Sciatic nerve (tissue), 2 donors: Measurements from ENCODE around the gene GET4. TPM values are rescaled to one million over a fixed set of nuclear protein-coding genes. Genes with fewer than 3 reads are reported as not detected.
"Not testable (repeated sequence)": the region's sequence is repeated elsewhere in the genome, so short reads cannot be mapped to it uniquely, and the experiment has no call there.

ENCODE experiments used
- ATAC-seq: fragments of 200-7000 bp; cut with Tn5 transposase; one replicate; pipeline ENCODE4 v1.9.1; 2020; ENCODE audit warnings: mild to moderate bottlenecking, moderate library complexity
- DNase-seq: peaks from one replicate; pipeline ENCODE4 v3.0.0-alpha.2; 2020; ENCODE audit warnings: low spot score
- intact Hi-C: fragments of 100-400 bp; cut with DNase I; formaldehyde crosslinking; loops from one replicate; pipeline ENCODE4 v1.14.2; 2022
- total RNA-seq: library from RNA; stranded (reverse); fragmentation: NEBNext Ultra II Directional; extraction: Animal tissue kit (Norgen Biotek cat#: 25700); gene quantifications from one replicate; pipeline ENCODE4 v1.2.1, GENCODE V29; 2021
- donor health status: DM: no; HTN: no; CAD: no.
- donor health status: DM: no; HTN: no; CAD: no.

GET4 gene
- total RNA-seq, 1 donor from 2014 or later: 25.4 TPM

GRCh38 chr7:932651-932975 is 56.3 kb downstream of the GET4 start:
- intact Hi-C loops: no loop called here
- no peak for ATAC-seq
- DNase-seq: no peak

GRCh38 chr7:934469-935163 is 58.3 kb downstream of the GET4 start:
- intact Hi-C loops: no loop called here
- DNase-seq (no peak), ATAC-seq (no peak)

DNA sequence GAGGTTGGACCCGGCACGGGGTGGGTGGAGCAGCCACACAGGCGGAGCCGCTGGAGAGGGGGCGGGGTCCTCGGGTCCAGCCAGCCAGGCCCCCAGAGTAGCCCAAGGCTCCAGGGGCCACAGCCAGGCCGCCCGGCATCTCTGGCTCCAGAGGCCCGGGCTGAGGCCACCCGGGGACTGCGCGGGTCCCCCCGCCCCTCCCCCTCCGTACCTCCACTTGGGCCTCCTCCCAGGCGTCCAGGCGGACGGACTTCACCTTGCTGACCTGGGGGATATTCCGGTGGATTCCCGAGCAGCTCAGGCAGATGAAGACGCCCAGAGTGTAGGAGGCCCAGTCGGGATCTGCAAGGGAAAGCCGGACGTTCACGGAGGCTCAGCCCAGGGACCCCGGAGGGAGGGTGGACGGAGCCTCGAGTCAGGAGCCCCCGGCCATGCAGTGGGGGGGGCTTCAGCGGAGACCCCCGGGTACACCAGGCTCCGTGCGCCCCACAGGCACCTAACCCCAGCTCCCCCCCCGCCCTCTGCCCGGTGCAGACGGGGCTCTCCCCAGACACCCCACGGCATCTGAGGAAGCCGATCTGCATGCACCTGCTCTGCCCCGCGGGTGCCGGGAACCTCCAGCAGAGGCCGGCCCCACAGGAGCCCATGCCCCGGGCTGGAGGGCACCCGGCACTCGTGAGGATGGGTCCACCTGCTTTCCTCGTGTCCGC is 59.0 kb downstream of the GET4 start:
- intact Hi-C loops: no loop called here
- no peak for DNase-seq

DNA sequence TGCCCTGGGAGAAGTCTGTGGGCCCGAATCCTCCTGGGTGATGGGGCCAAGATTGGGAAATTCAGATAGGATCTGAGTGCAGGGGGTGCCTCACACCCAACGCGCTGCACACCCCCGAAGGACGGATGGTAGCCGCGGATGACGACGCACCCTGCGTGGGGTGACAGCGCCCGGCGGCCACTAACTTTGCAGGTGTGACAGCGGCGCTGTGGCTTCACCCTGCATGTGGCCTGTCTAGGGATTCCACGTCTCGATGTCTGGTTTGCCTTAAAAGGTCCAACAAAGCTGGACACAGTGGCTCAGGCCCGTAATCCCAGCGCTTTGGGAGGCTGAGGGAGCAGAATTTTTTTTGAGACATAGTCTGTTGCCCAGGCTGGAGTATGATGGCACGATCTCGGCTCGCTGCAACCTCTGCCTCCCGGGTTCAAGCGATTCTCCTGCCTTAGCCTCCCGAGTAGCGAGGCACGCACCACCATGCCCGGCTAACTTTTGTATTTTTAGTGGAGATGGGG is 59.6 kb downstream of the GET4 start:
- intact Hi-C loops: no loop called here
- no peak for ATAC-seq
- DNase-seq: no peak

More for the DNA sequence above, 59.0 kb downstream of the GET4 start:
- ATAC-seq: peak; percentile 19

GRCh38 chr7:936386-937054 is 60.2 kb downstream of the GET4 start:
- ATAC-seq (no peak), DNase-seq (no peak)
- intact Hi-C loops: no loop called here

DNA sequence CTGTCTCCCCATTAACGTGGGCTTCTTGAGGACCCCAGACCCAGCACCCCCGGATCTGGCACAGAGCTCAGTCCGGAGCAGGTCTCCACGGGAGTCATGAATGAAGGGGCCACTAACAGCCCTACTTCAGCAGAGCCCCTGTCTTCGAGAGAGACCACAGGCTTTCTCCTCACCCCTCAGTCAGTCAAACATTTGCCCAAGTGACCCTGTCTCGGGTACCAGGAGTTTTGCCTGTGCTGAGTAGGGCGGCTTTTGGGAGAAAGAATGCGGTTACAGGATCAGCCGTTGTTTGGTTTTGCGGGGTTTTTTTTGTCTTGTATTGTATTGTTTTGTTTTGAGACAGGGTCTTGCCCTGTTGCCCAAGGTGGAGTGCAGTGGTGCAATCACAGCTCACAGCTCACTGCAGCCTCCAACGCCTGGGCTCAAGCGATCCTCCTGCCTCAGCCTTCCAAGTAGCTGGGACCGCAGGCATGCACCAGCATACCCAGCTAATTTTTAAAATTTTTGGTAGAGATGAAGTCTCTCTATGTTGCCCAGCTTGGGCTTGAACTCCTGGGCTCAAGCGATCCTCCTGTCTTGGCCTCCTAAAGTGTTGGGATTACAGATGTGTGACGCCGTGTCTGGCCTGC is 61.6 kb downstream of the GET4 start:
- DNase-seq (no peak), ATAC-seq (no peak)
- intact Hi-C loops: no loop called here

GRCh38 chr7:938546-939185 is 62.3 kb downstream of the GET4 start:
- intact Hi-C loops: no loop called here
- ATAC-seq (no peak), DNase-seq (no peak)

- ATAC-seq: no peak
- intact Hi-C loops: no loop called here
- no peak for DNase-seq
Measured at GRCh38 chr7:939843-940242, 63.5 kb downstream of the GET4 start.

- ATAC-seq (no peak), DNase-seq (no peak)
- intact Hi-C loops: no loop called here
Measured at GRCh38 chr7:940599-941408, 64.5 kb downstream of the GET4 start.

DNA sequence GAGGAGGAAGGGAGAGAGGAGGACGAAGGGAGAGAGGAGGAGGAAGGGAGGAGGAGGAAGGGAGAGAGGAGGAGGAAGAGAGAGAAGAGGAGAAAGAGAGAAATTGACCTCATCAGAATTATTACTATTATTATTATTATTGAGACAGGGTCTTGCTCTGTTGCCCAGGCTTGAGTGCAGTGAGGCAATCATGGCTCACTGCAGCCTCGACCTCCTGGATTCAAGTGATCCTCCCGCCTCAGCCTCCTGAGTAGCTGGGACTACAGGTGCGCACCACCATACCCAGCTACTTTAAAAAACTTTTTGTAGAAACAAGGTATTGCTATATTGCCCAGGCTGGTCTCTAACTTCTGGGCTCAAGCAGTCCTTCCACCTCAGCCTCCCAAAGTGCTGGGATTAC is 67.4 kb downstream of the GET4 start:
- DNase-seq, intact Hi-C loops, ATAC-seq: not testable (repeated sequence)

DNA sequence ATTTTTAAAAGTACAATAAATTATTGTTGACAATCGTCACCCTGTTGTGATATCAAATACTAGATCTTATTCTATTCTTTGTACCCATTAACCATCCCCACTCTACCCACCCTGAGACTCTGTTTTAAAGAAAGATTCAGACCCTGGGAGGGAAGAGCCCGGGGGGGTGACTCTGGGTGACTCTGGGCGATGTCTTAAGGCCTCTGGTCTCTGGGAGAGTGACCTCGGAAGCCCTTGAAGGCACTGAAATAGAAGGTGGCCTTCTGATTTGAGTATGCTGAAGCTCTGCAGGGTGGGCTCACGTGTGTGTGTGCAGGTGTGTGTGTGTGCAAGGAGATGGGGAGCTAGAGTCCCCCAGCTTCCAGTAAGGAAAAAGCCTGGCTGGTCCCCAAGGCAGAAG is 68.4 kb downstream of the GET4 start:
- intact Hi-C loops: no loop called here
- DNase-seq (no peak), ATAC-seq (no peak)

DNA sequence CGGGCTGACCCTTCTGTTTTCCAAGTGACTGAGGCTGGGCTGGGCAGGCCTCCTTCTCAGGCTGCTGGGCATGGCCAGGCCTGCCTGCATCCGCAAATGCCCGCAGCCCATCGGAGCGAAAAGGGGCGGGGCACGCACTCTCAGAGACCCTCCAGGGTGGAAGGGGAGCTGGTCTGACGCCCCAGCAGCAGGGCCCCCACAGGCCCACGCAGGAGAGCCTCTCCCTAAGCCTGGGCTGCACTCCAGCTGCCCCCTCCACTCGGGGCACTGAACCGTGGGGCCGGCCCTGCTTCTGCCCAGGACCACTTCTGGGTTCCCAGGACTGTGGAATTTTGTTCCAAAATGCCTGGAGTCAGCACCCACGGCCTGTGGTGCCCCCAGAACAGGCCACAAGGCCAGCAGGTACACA is 68.8 kb downstream of the GET4 start:
- ATAC-seq: peak; percentile 24
- no peak for DNase-seq
- intact Hi-C loops: no loop called here

GRCh38 chr7:945556-946255 is 69.4 kb downstream of the GET4 start:
- ATAC-seq: peak; percentile 39
- intact Hi-C loops: no loop called here
- no peak for DNase-seq

Other genes starting within 250 kb of the GET4 start
- 19.0 TPM for gene DNAAF5, start 149.9 kb upstream of the GET4 start, total RNA-seq
- gene PRKAR1B, start 149.3 kb upstream of the GET4 start, total RNA-seq: 11.1 TPM
- gene SUN1, start 44.1 kb upstream of the GET4 start, total RNA-seq: 207 TPM
- gene ADAP1, start 78.1 kb downstream of the GET4 start, total RNA-seq: 42.8 TPM
- gene COX19, start 99.0 kb downstream of the GET4 start, total RNA-seq: 18.3 TPM
- 1.6 TPM for gene CYP2W1, start 106.6 kb downstream of the GET4 start, total RNA-seq
- gene GPR146, start 168.0 kb downstream of the GET4 start, total RNA-seq: 50.5 TPM
- 11.1 TPM for gene GPER1, start 211.6 kb downstream of the GET4 start, total RNA-seq